Loucy (cell line): ENCODE results near the gene ARHGEF17.

Source experiments
- EZH2phosphoT487 ChIP-seq: fragments of 200-600 bp; IDR thresholded peaks from 2 replicates; pipeline ENCODE4 v1.6.1; 2018; ENCODE audit warnings: antibody characterized with exemption, mild to moderate bottlenecking, moderate library complexity, borderline replicate concordance
- TF ChIP-seq, protein P1 (sequence below): fragments of 200-600 bp; sonication (generic); conservative IDR thresholded peaks from 2 replicates; pipeline ENCODE4 v1.5.1; 2014; ENCODE audit warnings: mild to moderate bottlenecking, antibody characterized with exemption, low read length

GRCh38 chr11:73375830-73376159, 67.7 kb downstream of the ARHGEF17 start:
- TF ChIP-seq, protein P1, sequence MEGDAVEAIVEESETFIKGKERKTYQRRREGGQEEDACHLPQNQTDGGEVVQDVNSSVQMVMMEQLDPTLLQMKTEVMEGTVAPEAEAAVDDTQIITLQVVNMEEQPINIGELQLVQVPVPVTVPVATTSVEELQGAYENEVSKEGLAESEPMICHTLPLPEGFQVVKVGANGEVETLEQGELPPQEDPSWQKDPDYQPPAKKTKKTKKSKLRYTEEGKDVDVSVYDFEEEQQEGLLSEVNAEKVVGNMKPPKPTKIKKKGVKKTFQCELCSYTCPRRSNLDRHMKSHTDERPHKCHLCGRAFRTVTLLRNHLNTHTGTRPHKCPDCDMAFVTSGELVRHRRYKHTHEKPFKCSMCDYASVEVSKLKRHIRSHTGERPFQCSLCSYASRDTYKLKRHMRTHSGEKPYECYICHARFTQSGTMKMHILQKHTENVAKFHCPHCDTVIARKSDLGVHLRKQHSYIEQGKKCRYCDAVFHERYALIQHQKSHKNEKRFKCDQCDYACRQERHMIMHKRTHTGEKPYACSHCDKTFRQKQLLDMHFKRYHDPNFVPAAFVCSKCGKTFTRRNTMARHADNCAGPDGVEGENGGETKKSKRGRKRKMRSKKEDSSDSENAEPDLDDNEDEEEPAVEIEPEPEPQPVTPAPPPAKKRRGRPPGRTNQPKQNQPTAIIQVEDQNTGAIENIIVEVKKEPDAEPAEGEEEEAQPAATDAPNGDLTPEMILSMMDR, result no peak
- TF ChIP-seq EZH2phosphoT487, result no peak
